T-helper 2 cell treated with Interferon-gamma antibody and Interleukin-4, amounts not matched to agents 5 μg/mL and 100 μg/mL, for 36 hours (primary cell): ENCODE results near the gene TIMM10.

ENCODE experiments used
- DNase-seq: peaks from one replicate; pipeline ENCODE4 v3.0.0; 2021; ENCODE audit warnings: low spot score
- H3K27ac Mint-ChIP-seq: one replicate; pipeline ENCODE4 v1.8.0; 2021; ENCODE audit warnings: mild to moderate bottlenecking, mixed read lengths
- H3K27me3 Mint-ChIP-seq: one replicate; pipeline ENCODE4 v1.8.0; 2021; ENCODE audit warnings: low read depth, mixed read lengths
- H3K36me3 Mint-ChIP-seq: one replicate; pipeline ENCODE4 v1.8.0; 2021; ENCODE audit warnings: low read depth, mixed read lengths
- H3K4me1 Mint-ChIP-seq: one replicate; pipeline ENCODE4 v1.8.0; 2021; ENCODE audit warnings: low read depth, mixed read lengths
- H3K4me3 Mint-ChIP-seq: one replicate; pipeline ENCODE4 v1.8.0; 2022; ENCODE audit warnings: mild to moderate bottlenecking, moderate library complexity, mixed read lengths
- H3K9me3 Mint-ChIP-seq: one replicate; pipeline ENCODE4 v1.8.0; 2021; ENCODE audit warnings: mixed read lengths

The TIMM10 gene

GRCh38 chr11:57490456-57491248 is 39.9 kb downstream of the TIMM10 start:
- Mint-ChIP-seq H3K27me3 (no peaks in the 10 kb centered on the region), H3K36me3 (peaks cover 15% of the 10 kb centered on the region), H3K4me3 (no peak overlapping the region), H3K4me1 (peaks cover 9% of the 10 kb centered on the region), H3K27ac (no peak overlapping the region), H3K9me3 (no peaks in the 10 kb centered on the region)
- DNase-seq: no peak

GRCh38 chr11:57487920-57488659 is 42.5 kb downstream of the TIMM10 start:
- Mint-ChIP-seq H3K9me3 (no peaks in the 10 kb centered on the region), H3K36me3 (peaks cover 19% of the 10 kb centered on the region), H3K4me3 (no peak overlapping the region), H3K27me3 (no peaks in the 10 kb centered on the region), H3K4me1 (peaks cover 2% of the 10 kb centered on the region), H3K27ac (no peak overlapping the region)
- DNase-seq: no peak

- no peaks in the 10 kb centered on the region for H3K4me1 Mint-ChIP-seq
- no peak for DNase-seq
- no peak overlapping the region for H3K4me3 Mint-ChIP-seq
- H3K9me3 Mint-ChIP-seq: no peaks in the 10 kb centered on the region
- H3K36me3 Mint-ChIP-seq: peaks cover 19% of the 10 kb centered on the region
- H3K27me3 Mint-ChIP-seq: peaks cover 1% of the 10 kb centered on the region
- H3K27ac Mint-ChIP-seq: no peak overlapping the region
Measured at GRCh38 chr11:57487021-57487778, 43.4 kb downstream of the TIMM10 start.

- Mint-ChIP-seq H3K9me3 (no peaks in the 10 kb centered on the region), H3K27ac (no peak overlapping the region), H3K4me3 (no peak overlapping the region), H3K4me1 (peaks cover 4% of the 10 kb centered on the region), H3K27me3 (peaks cover 17% of the 10 kb centered on the region), H3K36me3 (peaks cover 15% of the 10 kb centered on the region)
- DNase-seq: no peak
Measured at GRCh38 chr11:57485217-57485990, 45.1 kb downstream of the TIMM10 start.

- H3K27me3 Mint-ChIP-seq: peaks cover 20% of the 10 kb centered on the region
- DNase-seq: no peak
- no peaks in the 10 kb centered on the region for H3K9me3 Mint-ChIP-seq
- H3K27ac Mint-ChIP-seq: no peak overlapping the region
- peaks cover 7% of the 10 kb centered on the region for H3K4me1 Mint-ChIP-seq
- H3K4me3 Mint-ChIP-seq: no peak overlapping the region
- H3K36me3 Mint-ChIP-seq: peaks cover 15% of the 10 kb centered on the region
Measured at GRCh38 chr11:57484141-57484710, 46.3 kb downstream of the TIMM10 start.

- no peak for DNase-seq
- H3K4me1 Mint-ChIP-seq: peaks cover 7% of the 10 kb centered on the region
- no peak overlapping the region for H3K27ac Mint-ChIP-seq
- peaks cover 25% of the 10 kb centered on the region for H3K27me3 Mint-ChIP-seq
- peaks cover 15% of the 10 kb centered on the region for H3K36me3 Mint-ChIP-seq
- no peaks in the 10 kb centered on the region for H3K9me3 Mint-ChIP-seq
- H3K4me3 Mint-ChIP-seq: no peak overlapping the region
Measured at GRCh38 chr11:57483562-57483918, 47.0 kb downstream of the TIMM10 start.

GRCh38 chr11:57482782-57483561 is 47.6 kb downstream of the TIMM10 start:
- Mint-ChIP-seq H3K4me3 (peak overlapping the region; percentile 17), H3K4me1 (peaks cover 7% of the 10 kb centered on the region), H3K27me3 (peaks cover 30% of the 10 kb centered on the region), H3K36me3 (peaks cover 15% of the 10 kb centered on the region), H3K27ac (no peak overlapping the region), H3K9me3 (no peaks in the 10 kb centered on the region)
- peak; percentile 57 for DNase-seq

- peaks cover 38% of the 10 kb centered on the region for H3K27me3 Mint-ChIP-seq
- no peaks in the 10 kb centered on the region for H3K9me3 Mint-ChIP-seq
- no peak for DNase-seq
- H3K4me1 Mint-ChIP-seq: peaks cover 7% of the 10 kb centered on the region
- no peak overlapping the region for H3K27ac Mint-ChIP-seq
- H3K36me3 Mint-ChIP-seq: peaks cover 11% of the 10 kb centered on the region
- H3K4me3 Mint-ChIP-seq: no peak overlapping the region
Measured at GRCh38 chr11:57481915-57482781, 48.4 kb downstream of the TIMM10 start.

GRCh38 chr11:57481315-57481714 is 49.2 kb downstream of the TIMM10 start:
- Mint-ChIP-seq H3K4me3 (no peak overlapping the region), H3K9me3 (no peaks in the 10 kb centered on the region), H3K36me3 (peaks cover 11% of the 10 kb centered on the region), H3K4me1 (peaks cover 7% of the 10 kb centered on the region), H3K27ac (no peak overlapping the region), H3K27me3 (peaks cover 43% of the 10 kb centered on the region)
- DNase-seq: no peak

GRCh38 chr11:57480409-57481137 is 50.0 kb downstream of the TIMM10 start:
- Mint-ChIP-seq H3K36me3 (peaks cover 9% of the 10 kb centered on the region), H3K4me3 (no peak overlapping the region), H3K27me3 (peaks cover 49% of the 10 kb centered on the region), H3K27ac (no peak overlapping the region), H3K4me1 (peaks cover 7% of the 10 kb centered on the region), H3K9me3 (no peaks in the 10 kb centered on the region)
- DNase-seq: peak; percentile 56

- H3K36me3 Mint-ChIP-seq: peaks cover 5% of the 10 kb centered on the region
- H3K27ac Mint-ChIP-seq: no peak overlapping the region
- no peak for DNase-seq
- H3K27me3 Mint-ChIP-seq: peaks cover 51% of the 10 kb centered on the region
- H3K4me1 Mint-ChIP-seq: peaks cover 7% of the 10 kb centered on the region
- no peaks in the 10 kb centered on the region for H3K9me3 Mint-ChIP-seq
- H3K4me3 Mint-ChIP-seq: no peak overlapping the region
Measured at GRCh38 chr11:57479911-57480310, 50.6 kb downstream of the TIMM10 start.
